ENCODE results near the gene PCID2. TPM values are rescaled to one million over a fixed set of nuclear protein-coding genes. Genes with fewer than 3 reads are reported as not detected.

Gene PCID2
- total RNA-seq, 1 donor from 2014 or later, result 53.4 TPM

DNA sequence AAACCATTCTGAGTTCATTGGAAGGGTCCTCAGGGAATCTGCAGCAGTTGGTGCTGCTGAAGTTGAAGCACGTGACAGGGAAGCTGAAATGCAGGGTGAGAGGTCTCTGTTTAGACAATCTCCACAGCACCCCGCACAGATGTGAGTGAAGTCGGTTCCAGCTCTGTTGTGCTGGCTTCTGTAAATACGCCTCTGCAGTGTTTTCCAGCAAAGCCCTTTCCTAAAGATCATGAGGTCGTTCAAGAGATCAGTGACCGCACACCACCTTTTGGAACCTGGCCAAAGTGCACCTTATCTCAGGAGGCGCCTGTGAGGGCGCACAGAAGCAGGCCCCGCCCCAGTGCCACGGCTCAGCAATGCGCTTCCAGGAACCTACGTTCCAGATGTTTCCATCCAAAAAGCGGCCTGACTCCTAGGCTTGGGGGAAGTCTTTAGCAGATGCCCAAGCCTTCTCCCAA, 11.7 kb upstream of the PCID2 start:
- DNase-seq (ENCODE audit: low read depth, low spot score), result no peak

DNA sequence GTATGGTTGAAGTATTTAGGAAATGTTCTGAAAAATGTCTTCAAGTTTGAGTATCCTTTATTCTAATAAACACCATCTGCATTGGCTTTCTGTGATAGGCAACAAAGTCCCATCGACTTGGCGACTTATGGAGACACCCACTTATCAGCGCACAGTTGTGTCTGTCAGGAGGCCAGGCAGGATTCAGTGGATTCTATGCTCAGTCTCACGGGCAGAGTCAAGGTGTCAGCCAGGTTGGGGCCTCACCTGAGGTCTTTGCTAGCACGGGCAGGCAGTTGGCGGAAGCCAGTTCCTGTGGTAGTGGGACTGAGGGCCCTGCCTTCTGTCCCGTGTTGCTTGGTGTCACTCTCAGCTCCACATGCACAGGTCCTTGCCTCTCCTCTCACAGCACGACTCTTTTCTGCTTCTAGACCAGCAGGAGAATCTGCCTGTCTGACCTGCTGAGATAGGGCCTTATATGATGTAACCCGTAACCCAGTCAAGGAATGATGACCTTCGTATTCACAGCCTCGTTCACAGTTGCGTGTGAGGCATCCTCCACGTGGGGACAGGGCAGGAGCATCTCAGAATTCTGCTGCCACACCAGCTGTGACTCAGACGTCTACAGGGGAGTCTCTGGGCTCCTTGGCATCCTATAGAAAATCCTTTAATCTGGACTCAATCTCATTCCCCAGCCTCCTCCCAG, 10.9 kb upstream of the PCID2 start:
- DNase-seq (ENCODE audit: low read depth, low spot score), result no peak

DNA sequence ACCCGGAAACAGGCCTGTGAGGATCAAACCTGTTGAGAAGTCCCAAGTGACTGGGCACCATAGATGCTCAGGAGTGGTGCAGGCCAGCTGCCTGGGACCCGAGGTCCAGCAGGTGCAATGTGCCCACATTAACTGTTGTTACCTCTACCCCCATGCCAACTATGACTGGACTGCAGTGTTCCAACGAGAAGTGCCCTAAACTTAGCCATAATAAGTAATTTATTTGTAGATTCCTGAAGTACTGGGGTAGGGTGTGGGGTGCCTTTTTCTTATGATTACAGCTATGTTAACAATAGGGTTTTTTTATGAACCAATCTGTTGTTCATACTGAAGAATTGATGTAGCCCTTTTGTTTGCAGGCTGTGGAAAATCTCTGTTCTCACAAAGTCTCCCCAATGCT, 10.1 kb upstream of the PCID2 start:
- no peak for DNase-seq (ENCODE audit: low read depth, low spot score)

DNA sequence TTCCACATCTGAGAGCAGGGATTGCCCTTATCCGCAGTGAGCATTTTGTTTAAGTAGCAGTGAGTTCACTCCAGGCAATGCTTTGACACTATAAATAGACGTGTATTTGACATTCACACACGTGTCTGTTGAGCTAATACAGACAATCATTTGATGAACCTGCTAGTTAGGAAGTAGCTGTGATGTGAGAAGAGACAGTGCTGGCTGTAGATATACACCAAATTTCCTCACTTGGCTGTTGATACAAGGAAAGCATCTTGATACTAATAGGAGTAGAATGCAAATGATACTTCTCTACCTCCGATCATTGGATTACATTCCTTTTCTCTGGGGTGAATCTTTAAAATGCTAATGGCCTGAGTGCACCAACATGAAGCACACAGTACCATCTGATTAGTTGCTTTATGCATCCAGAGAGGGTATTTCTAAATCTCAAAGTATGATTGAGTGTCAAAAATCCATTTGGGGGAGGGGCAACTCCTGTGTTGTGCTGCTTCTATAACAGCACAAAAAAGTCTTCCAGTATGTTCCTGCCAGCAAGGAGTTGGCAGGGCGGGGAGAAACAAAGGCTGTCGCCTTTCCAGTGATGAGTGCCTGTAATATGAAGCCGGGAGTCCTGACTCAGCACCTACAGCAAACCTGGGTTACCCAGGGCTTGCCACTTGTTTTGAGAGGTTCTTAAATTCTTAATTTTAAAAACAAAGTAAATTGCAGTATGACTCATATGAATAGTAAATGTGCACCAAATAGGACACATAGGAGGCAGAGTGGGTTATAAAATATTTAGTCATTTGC, 8.0 kb upstream of the PCID2 start:
- DNase-seq (ENCODE audit: low read depth, low spot score), result no peak

DNA sequence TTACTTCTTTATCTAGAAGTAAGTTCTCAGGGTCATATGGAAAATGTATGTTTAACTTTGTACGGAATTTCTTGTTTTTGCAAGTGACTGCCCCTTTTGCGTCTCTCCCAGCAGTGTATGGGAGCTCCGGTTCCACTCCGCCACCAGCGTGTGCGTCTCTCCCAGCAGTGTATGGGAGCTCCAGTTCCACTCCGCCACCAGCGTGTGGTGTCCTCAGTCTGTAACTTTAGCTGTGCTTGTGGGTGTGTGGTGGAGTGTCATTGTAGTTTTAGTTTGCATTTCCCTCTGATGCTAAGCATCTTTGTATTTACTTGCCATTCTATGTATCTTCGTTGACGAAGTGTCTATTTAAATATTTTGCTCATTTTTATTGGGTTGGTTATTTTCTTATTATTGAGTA, 3.3 kb upstream of the PCID2 start:
- DNase-seq (ENCODE audit: low read depth, low spot score), result no peak

DNA sequence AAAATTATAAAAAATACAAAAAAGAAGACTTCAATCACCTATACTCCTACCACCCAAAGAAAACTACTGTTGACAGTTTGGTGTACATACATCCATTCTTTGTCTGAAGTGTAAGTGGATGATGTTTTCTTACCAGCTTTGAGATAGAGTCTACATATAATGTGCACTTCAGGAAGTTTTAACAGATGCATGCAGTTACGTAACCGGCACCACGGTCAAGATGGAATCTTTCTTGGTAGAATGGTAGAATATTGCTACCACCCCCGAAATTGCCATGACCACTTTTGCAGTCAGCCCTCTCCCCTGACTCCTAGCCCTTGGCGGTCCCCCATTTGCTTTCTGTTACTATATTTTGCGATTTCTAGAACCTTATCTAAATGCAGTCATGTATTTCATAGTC, 2.4 kb upstream of the PCID2 start:
- DNase-seq (ENCODE audit: low read depth, low spot score), result no peak

DNA sequence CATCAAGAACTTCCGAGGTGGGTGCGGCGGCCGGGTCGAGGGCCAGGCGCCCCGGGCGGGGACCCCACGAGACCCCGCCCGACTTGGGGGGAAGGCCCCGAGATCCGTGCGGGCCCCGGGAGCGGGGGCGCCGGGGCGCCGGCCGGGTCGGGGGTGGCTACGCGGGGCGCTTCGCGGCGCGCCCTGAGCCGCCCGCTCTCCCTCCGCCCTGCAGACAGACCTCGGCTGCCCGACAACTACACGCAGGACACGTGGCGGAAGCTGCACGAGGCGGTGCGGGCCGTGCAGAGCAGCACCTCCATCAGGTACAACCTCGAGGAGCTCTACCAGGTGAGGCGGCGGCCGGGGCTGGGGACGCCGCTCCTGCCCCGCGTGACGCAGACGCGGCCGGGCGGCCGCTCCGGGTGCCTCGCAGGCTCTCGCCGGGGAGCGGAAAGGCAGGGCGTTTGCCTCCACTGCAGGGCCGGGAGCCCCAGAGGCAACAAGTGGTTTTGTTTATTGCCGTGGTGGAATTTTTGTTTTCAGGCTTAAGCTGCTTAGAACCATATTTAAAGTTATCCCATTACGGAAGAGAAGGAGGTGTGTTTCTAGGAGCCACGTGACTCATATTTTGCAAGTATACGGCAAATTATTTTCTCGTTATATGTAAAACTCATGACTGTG, 1.4 kb upstream of the PCID2 start:
- DNase-seq (ENCODE audit: low read depth, low spot score), result no peak

DNA sequence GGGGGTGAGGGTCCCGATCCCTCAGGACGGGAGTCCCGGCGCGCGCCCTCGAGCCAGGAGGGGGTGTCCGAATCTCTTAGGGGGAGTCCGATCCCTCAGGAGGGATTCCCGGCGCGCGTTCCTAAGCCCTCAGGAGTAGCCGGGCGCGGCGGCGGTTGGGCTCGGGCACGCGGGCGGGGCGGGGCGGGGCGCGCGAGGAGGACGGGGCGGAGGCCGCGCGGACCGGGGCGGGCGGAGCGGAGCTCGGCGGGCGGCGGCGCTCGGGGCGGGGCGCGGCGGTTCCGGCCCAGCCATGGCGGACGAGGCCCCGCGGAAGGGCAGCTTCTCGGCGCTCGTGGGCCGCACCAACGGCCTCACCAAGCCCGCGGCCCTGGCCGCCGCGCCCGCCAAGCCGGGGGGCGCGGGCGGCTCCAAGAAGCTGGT, 878 bp upstream of the PCID2 start, which contains the start of gene CUL4A:
TSS of gene CUL4A (plus strand) at position 278 of the 423 bp plus-strand sequence. CDS start at position 293, 15 bp downstream.
- DNase-seq (ENCODE audit: low read depth, low spot score), result no peak

DNA sequence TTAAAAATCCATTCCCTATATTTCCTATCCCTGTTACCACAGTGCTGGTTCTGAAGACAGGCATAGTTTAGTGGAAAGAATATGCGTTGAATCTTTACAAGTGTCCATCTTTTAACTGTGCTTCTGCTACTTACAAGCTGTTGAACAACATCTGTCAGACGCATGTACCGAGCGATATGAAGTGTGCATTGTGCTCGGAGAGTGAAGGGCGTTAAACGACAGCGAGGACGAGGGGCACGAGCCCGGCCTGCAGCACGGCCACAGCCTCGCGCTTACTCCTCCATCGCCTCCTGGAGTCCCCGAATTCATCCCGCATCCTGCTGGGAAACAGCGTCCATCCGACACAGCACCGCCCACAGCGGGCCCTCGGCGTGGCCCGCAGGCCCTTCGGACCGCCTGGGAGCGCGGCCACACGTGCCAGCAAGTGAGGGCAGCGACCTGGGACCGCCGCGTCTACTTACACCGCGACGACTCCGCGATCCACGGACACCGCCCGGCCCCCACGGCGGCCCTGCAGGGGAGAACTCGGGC, 514 bp downstream of the PCID2 start:
- no peak for DNase-seq (ENCODE audit: low read depth, low spot score)

DNA sequence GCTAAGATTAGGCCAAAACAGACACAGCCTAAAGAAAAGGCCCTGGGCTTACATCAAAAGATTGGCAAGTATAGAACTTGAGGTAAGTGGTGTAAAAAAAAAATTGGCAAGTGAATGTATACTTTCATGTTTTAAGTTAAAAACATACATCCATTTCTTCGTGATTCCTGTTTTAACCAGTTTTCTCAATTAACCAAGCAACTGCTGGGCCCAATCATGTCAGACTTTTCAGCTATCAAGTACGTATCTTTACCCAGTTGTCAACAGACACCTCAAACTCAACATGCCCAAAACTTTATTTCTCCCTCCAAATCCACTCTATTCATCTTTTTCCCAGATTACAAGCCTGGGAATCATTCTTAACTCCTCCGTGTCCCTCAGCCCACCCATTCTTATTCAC, 1.0 kb downstream of the PCID2 start:
- no peak for DNase-seq (ENCODE audit: low read depth, low spot score)

DNA sequence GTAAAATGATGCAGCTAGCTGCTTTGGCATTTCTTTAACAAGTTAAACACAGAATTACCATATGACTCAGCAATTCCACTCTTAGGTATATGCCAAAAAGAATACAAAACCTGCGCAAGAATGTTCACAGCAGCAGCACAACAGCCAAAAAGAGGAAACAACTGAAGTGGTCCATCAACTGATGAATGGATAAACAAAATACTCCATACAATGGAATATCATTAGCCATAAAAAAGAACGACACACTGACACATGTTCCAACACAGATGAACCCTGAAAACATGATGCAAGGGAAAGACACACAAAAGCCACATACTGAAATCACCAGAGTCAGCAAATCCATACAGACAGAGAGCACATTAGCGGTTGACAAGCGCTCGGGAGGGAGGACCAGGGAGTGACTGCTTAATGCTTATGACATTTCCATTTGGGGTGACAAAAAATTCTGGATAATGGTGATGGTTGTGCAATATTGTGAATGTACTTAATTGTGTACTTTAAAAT, 3.0 kb downstream of the PCID2 start:
- DNase-seq (ENCODE audit: low read depth, low spot score), result no peak

DNA sequence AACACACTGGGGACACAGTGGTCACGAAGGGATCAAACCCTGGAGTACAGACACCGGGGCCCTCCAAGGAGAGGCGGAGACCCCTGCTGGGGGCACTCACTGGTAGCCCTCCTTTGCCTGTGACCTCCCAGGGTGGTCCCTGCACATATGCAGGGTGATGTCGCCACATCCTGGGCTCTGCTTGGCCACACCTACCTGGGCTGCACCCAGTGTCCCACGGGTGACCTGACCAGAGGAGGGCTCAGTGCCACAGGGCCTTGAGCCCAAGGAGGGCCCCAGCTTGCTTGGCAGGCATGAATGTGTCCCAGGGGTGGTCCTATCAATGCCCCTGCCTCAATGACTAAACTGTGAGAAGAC, 4.1 kb downstream of the PCID2 start:
- no peak for DNase-seq (ENCODE audit: low read depth, low spot score)

DNA sequence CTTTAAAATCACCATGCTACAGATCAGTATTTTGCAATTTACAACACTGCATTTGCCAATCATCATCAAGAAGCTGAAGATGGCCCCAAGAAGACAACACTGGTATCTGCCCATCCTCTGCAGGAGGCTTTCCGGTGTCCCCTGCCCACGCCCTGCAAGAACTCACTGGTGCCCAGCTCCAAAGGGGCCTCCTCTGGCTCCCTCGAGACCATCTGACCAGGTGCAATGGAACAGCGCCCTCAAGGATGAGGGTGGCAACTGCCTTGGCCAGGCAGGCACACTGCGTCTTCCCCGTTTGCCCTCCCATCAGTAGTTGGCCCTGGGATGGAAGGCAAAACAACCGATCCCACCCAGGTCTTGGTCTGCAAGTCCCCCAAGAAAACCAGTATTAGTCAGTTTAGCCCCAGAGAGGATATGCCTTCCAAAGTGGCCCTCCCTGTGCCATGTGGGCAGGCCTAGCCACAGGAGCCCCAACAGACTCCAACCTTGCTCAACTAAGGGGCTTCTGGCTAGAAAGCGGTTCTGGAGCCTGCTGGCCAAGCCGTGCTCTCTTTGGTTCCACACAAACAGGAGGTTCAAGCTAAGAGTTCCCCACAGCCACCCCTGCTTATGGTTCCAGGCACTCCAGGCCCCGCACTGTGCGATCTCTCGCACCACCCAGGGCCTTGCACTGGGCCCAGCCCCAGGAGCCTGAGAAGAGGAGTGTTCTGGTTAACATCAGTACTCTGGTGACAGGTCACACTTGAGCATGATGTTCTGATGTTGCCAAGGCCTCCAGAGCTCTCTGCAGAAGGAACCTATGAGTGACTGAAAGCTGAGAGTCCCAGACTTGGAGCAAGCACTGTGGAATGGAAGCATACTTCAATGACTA, 4.7 kb downstream of the PCID2 start:
- DNase-seq (ENCODE audit: low read depth, low spot score), result no peak

DNA sequence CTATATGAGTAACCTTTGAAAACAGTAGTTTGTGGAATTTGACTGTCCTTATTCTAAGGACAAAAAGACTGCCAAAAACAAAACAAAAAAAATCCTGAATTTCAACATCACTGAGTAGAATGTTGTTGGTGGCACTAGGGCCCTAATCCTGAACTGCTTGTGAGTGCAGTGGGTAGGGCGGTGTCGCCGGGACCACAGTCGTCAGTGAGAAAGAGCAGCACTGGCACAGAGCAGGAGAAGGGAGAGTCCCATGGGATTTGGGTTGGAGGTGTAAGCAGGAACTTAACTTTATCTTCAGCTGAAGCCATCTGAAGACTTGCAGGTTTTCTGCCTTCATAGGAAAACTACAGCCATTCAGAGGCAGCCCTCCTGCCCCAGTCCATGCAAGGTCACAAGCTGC, 5.6 kb downstream of the PCID2 start:
- no peak for DNase-seq (ENCODE audit: low read depth, low spot score)

DNA sequence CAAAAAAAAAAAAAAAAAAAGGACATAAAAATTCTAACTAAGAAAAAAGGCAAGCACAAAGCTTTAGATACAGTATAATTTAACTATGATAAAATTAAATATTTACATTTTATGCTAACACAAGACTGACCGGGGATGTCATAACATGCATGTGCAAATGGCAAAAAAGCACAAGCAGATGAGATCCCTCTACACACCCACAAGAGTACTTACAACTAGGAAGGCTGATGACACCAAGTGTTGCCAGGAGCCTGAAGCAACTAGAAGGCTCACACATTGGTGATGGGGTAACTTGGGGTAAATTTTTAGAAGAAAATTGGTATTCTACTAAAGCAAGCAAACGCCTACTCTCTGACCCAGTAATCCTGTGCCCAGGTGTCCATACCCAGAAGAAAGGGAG, 6.7 kb downstream of the PCID2 start:
- DNase-seq (ENCODE audit: low read depth, low spot score), result no peak

DNA sequence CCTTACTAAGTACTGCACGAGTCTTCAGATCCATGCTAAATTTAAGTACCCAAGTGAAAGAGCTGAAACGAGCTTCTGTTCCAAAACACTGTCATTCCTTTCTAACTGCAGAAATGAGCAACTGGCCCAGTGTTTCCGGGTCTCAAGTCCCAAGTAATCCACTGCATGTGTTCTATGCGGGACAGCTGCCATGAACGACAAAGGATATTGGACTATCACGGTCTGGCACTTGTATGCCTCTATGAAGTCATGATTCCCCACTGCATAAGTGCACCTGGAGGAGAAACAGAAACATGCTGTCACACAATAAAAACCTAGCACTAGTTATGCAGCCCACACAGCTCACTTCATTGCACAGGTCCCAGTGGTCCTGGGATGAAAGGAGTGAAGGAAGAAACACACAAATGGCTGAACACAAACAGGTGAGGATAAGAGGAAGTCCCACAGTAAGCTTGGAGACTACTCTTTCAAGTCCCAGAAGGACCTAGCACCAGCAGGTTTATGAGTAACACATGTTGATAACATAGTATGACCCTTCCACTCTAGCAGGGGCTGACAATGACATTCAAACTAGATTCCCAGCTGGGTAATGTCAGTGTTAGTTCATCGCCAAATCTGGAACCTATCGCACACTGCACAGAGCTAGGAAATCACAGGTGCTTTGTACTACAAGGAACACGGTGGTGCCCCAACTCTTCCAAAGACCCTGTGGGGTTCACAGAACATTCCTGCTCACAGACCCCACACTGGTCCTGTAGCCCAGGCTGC, 11.3 kb downstream of the PCID2 start:
- DNase-seq (ENCODE audit: low read depth, low spot score), result no peak

DNA sequence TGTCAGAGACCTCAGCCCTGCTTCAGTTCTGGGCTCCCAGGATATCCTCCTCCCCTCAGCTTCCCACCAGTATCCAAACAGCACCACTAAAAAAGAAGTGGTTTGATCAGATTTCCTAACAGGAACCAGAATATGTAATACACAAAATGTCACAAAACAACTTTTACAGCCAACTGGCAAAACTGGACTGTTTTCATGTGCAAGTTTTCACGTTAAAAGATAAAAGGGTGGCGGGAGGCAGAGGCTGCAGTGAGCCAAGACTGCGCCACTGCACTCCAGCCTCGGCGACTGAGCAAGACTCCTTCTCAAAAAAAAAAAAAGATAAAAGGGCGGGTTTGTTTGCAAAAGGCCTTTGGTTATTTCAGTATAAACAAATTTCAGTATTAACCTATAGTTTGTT, 13.1 kb downstream of the PCID2 start:
- no peak for DNase-seq (ENCODE audit: low read depth, low spot score)

DNA sequence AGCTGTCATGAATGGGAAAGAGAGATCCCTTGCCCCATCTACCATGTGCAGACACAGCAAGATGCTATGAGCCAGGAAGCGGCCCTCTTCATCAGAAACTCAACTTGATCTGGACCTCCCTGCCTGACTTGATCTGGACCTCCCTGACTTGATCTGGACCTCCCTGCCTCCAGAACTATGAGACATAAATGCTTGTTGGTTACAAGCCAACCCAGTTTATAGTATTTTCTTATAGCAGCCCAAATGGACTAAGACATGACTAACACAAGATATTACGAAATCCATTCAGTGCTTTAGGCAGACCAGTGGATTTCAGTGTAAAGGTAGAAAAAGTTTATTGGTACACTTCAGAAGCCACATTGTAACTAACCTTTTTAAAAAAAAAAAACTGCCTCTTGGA, 15.6 kb downstream of the PCID2 start:
- no peak for DNase-seq (ENCODE audit: low read depth, low spot score)

DNA sequence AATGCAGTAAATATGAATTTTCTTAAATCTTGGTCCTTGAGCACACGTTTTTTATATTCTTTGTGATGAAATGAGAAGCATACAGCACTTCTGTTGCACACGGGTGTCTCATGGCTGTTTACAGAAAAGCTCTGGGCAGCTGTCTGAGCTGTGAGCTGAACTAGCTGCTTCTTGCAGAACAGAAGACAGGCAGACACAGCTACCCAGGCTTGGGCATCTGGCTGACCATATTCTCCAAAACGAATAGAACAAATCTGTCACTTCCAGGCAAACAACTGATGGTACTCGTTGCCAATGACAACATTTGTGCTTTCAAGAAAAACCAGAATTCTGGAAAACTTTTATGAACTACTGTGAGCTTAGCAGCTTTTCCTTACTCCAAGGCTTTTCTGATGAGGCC, 16.2 kb downstream of the PCID2 start:
- no peak for DNase-seq (ENCODE audit: low read depth, low spot score)

DNA sequence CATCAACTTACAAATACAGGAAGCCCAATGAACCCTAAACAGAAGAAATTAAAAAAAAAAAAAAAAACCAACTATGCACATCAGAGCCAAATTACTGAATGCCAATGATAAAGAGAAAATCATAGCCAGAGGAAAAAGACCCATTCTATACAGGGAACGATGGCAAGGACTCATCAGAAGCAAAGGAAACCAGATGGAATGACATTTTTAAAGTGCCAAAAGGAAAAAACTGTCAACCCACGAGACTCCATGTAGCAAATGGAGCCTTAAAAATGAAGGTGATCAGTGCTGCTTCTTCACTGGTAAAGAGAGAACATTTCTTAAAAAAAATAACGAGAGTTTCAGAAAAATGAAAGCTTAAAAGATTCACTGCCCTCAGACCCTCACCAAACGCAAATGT, 18.3 kb downstream of the PCID2 start:
- no peak for DNase-seq (ENCODE audit: low read depth, low spot score)

All from pulmonary artery endothelial cell (primary cell).